GM19035 (cell line): ENCODE results near the gene SPAG6.
"Not testable (repeated sequence)": the region's sequence is repeated elsewhere in the genome, so short reads cannot be mapped to it uniquely, and the experiment has no call there.

Experiments
- ATAC-seq: cut with Tn5 transposase; IDR thresholded peaks from one replicate; pipeline ENCODE4 v1.9.1; 2021; ENCODE audit not compliant: unreplicated experiment

The SPAG6 gene

DNA sequence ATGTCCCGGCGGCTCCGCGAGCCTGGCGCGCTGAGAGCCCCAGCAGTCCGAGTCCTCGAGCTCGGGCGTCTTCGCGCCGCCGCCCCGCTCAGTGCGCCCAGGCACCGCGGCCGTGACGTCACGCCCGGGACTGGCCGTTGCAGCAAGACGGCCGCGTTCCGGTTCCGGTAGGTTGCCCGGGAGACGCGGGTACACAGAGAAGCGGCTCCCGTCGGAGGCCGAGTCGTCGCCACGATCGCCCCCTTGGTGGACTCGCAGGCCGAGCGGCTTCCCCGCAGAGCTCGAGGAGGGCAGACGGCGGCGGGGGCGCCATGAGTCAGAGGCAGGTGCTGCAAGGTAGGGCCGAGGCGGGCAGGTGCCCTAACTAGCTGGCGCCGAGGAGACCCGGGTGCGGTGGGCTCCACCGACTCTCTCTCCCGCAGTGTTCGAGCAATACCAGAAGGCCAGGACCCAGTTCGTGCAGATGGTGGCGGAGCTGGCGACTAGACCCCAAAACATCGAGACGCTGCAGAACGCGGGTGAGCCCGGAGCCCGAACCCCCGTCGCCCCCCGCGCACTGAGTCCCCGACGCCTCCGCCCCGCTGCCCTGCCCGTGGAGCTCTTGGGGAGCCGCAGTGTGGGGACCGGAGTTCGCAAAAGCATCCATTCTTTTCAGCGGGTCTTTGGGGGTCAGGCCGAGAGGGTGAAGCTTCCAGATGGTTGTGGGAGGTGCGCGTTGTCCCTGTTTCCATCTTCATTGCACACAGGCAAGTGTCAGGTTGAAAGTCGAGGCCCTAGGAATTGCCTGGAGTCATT lies at the start of gene SPAG6:
SPAG6 (plus strand) TSS at position 196 of the 795 bp plus-strand sequence; CDS start at position 312, 116 bp downstream.
- ATAC-seq = no peak

DNA sequence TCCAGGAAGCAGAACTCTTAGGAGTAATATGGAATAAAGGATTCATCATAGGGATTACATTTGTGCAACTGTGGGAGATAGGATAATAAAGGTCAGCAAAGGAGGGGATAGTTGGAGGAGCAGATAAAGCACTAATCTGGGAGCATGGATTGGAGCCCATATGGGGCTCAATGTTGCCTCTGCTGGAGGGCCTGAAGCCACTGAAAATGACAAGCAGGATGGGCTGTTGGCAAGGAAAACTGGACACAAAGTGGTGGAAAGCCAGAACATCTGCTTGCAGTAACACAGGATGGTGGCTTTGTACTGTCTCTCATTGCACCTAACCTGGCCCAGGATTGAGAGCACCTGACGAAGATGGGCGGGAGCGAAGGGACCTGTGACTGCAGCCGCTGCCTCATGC lies 44.1 kb upstream of the SPAG6 start:
- no peak for ATAC-seq

DNA sequence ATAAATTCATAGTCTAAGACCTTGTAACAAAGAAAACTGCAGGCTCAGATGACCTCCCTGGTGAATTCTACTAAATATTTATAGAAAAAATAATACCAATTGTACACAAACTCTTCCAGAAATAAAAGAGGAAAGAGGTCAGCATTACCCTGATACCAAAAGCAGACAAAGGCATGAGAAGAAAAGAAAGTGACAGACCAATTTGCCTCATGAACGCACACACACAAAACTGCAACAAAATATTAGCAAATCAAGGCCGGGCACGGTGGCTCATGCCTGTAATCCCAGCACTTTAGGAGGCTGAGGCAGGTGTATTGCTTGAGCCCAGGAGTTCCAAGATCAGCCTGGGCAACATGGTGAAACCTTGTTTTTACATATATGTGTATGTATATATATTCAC lies 41.8 kb upstream of the SPAG6 start:
- no peak for ATAC-seq

DNA sequence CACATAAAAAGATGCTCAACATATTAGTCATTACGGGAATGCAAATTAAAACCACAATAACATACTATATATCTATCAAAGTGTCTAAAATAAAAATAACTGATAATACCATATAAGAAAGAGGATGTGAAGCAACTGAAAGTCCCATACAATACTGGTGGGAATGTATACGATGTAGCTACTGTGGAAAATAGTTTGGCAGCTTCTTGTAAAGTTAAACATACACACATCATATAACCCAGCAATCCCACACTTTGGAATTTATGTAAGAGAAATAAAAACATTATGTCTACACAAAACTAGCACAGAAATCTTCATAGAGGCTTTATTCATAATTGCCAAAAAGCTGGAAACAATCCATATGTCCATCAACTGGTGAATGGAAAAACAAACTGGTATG lies 39.6 kb upstream of the SPAG6 start:
- ATAC-seq = no peak

DNA sequence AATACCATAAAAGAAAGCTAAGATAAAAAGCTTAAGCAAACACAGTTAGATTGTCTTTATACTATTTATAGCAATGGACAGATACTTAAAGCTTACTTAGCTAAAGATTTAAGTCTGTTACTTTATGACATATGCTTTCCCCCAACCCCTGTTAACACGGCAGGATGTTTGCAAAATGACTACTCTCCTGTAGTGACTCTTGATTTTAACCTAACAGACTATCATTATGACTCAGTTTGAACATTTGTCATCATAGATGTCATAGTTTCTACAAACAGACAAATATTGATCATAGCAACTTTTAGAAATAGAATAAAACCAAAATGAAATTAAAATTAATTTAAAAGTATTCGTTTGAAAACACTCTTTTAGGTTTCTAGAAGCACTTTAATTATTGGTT lies 36.9 kb upstream of the SPAG6 start:
- peak; percentile 98 for ATAC-seq

DNA sequence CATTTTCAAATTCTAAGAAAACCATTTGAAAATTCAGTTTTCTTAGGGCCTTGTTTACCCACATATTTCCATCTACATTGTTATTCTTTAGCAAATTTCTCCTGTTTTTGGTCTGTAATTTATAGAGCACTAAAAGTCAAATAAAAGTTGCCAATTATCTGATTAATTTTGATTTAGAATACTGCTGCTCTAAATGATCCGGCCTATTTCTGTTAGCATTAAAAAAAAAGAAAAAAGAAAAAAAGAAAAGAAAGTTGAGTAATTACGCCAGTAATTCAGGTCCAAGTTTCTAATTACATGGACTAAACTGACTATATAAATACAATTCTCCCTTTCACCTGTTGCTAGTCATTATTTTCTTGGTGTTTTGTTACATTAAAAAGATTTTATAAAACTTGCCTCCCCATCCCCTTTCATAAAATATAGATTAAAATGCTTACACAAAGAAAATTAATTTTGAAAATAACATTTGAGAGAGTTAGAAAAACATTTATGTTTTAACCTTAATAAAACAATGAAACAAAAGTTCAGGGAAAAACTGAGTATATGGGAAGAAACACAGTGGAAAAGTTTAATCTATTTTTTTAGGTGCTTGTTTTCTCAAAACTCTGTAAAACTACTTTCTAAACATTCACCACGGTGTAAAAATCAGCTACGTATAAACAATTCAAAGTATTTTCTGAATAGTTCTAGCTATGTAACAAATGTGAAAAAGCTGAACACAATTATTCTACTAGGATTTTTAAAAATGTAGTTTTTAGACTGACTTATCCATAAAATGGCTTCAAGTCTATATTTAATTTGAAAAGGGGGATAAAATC lies 35.9 kb upstream of the SPAG6 start:
- ATAC-seq = no peak

DNA sequence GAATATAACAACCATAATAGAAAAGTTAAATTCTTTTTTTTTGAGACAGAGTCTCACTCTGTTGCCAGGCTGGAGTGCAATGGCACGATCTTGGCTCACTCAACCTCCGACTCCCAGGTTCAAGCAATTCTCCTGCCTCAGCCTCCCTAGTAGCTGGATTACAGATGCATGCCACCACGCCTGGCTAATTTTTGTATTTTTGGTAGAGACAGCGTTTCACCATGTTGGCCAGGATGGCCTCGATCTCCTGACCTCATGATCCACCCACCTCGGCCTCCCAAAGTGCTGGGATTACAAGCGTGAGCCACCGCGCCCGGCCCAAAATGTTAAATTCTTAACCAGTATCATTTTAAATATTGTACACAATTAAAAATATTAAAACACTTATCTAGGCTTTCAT lies 35.3 kb upstream of the SPAG6 start:
- ATAC-seq = not testable (repeated sequence)

DNA sequence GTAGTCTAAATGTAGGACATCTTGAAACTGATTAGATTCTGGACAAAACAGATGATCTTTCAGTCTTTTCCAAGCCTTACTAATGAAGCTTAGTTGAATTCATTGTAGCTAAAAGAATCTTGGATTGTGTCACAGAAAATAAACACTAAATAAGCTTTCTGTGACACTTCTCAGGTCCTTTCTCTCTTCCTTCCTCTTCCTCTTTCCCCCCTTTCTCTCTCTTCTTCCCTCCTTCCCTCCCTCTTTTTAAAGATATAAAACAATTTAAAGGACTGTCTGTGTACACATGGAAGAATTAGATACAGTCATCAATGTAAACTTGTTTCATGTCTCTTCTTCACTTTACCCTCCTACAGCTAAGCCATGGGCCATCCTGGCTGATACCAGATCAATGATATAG lies 34.4 kb upstream of the SPAG6 start:
- ATAC-seq = no peak

DNA sequence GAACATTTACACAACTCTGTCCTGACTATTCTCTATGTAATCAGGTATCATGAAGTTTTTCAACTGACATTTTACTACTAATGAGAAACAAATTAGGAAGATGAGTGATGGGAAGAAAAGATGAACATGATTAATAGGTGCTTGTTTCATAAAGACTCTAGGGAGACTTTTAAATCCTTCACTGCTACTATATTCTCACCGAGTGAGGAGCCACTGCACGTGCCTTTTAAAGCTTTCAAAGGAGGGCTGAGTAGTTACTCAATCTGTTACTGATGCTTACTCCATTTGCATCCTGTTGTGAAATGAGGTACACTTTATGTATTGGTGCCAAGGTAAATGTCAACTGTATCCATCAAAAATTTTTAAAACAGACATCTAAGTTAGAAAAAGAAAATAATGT lies 30.4 kb upstream of the SPAG6 start:
- ATAC-seq = no peak

DNA sequence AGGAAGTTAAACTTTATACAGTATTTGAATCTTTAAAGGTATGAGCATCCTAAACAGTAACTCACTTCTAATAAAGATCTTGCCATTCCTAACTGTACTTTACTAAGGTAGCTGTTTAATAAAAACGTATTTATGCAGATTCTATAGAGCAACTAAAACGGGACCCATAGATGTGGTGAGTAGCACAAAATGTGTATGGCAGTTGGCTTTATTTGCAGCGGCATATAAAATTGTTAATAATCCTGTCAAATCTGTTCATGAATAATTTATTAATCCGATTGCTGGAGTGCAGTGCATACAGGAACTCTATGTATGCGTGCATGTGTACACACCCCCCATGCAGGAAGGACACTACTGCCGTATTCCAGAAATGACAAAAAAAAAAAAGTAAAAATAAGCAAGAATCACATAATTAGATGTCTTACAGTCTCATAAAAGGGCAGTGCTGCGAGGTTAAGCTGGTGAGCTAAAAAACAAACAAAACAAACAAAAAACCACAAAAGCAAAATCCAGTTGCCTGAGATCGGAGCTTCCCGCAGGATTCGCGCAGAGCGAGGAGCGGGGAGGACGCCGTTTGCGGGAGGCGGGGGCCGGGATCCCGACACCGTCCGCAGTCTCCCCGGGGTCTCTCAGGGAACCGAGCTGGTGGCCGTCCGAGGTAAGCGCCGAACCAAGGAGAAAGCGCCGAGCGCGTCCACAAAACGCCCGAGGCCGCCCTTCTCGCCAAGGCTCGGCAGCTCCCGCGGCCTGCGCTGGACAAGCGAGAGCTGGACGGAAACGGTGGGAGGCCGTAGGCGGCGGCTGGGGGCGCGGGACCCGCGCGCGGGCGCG lies 29.6 kb upstream of the SPAG6 start:
- peak; percentile 32 for ATAC-seq

DNA sequence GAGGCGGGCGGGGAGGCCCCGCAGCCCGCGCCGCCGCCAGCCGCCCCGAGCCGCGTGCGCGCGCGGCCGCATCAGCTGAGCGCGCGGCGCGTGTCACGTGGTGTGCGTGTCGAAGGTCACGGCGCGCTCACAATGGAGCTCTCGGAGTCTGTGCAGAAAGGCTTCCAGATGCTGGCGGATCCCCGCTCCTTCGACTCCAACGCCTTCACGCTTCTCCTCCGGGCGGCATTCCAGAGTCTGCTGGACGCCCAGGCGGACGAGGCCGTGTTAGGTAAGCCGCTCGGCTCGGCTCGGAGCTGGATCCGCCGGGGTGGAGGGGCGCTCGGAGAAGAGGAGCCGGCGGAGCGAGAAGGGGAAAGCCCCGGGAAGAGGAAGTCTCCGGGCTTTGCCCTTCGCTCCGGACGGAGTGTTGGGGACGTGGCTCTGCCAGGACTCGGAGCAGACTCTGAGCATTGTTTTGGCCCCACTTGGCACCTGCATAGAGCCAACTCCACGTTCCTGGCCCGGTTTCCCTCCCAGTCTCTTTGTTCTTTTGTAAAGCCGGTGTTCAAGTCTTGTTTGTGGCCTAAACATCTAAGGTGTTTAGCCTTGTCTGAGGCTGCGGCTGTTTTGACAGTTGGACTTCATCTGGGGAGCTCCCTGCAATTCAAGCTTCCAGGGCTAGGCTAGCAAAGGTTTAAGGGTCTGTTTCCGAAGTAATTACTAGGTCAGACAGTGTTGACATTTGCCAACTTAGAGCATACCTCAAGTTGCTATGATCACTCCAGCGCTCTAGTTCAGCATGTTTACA lies 28.8 kb upstream of the SPAG6 start, which contains the start of gene COMMD3:
COMMD3 (plus strand) TSS at position 103 of the 790 bp plus-strand sequence; CDS start at position 133, 30 bp downstream.
- peak; percentile 62 for ATAC-seq

DNA sequence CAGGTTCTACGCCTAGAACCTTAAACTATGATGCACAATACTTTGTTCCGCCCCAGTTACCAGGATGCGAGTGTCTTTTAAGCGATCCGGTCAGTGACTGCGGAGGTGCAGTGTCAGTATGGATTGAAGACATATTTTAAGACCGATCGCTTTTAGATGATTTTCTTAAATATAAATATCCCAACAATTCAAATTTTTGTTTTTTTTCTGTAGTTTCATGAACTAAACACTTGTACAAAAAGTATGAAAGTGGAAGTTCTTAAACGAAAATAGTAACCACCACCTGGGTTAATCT lies 28.3 kb upstream of the SPAG6 start:
- peak; percentile 20 for ATAC-seq

DNA sequence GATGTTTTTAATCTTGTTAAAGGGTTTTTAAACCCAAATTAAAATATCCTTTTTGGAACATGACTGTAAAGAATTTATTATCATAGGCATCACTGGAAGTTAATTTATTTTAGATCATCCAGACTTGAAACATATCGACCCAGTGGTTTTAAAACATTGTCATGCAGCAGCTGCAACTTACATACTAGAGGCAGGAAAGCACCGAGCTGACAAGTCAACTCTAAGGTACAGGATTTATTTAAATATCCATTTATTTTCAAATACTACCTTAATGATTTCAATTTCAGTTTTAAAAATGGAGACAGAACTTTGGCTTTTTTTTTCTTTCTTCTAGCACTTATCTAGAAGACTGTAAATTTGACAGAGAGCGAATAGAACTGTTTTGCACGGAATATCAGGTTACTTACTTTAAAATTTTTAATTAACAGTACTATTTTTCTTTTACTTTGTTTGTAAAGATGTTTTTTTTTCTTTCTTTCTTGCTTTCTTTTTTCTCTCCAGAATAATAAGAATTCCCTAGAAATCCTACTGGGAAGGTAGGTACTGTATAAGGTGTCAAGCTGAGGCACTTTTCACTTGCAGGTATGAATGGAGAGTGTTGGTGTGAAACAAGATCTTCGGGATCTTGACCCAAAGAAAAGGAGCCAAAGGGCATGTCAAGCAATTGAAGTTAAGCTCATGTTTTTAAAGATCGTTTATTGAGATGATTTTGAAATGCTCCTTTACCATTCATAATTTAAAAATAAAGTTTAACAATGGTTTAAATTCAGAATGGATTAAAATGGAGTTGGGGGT lies 27.3 kb upstream of the SPAG6 start:
- no peak for ATAC-seq

DNA sequence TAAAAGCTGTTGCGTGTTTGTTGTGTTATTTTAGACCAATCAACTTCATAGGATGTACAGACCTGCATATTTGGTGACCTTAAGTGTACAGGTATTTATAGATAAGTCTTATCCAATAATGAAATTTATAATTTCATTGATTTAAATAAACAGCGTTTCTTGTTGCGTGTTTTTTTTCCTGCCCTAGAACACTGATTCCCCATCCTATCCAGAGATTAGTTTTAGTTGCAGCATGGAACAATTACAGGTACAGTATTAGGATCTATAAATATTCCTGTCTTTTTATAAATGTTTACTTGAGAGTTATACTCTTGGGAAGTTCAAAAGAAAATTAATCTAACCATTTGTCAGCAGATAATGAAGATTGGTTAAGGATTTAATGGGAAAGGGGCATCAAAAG lies 26.5 kb upstream of the SPAG6 start:
- no peak for ATAC-seq

DNA sequence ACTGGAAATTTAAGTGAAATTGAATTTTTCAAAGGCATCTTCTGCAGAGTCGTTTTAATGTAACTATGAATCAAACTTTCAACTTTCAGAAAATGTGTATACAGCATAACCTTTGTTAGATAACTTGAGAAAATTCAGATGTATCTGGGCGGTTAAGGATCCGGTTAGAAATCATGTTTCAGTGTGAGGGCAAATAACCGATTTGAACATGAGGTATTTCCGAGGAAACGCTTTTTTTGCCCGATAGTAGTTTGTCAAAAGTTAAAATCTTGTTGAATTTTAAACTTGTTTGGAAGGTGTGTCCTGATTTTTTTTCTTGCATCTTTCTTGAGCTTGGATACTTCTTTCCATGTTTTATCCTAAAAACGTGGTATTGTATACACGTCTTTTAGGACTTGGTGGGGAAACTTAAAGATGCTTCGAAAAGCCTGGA lies 25.7 kb upstream of the SPAG6 start:
- no peak for ATAC-seq

DNA sequence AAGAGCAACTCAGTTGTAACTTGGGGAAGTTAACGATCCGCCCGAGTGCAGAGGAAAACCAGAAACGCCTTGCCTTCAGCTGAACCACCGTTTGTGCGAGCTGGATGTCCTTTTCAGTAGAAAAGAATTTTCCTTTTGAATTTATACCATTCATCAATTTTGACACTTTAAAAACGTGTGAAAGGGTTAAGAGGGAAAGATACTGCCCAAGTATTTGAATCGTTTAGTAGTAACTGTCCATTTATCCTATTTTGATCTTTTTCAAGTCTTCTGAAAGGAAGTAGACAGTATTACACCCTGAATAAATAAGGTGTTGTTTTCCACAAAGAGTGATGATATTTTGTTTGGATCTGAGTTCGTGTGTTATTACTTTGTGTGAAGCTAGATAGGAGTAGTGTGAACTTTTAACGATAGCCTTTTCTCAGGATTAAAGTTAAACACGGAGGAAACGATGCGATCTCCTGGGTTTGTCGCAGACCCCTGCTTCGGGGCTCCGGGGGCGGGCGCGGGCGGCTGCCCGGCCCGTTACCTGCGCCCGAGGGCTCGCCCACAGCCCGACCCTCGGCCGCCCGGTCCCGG lies 25.2 kb upstream of the SPAG6 start:
- ATAC-seq = no peak

DNA sequence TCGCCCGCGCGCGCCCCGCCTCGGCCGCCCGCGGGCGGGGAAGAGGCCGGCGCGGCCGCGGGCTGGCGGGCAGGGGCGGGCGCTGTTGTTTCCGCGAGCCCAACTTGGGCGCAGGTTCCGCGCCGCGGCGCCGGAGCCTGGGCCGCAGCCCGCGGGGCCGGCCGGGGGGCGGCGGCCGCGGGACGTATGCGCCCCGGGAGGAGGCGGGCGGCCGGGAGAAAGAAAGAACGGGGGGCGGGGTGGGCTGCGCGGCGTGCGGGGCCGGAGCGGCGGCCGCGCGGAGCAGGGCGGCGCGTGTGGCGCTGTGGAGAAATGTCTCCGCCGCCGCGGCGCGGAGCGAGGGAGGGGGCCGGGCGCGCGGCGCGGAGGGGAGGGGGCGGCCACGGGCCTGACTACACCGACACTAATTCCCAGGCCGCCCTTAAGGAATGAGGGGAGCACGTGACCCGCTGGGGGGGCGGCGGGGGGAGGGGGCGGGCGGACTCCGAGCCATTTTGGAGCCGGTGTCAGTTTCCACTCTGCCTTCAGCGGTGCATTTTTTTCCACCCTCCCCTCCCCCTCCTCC lies 24.6 kb upstream of the SPAG6 start, which contains the start of gene BMI1:
BMI1 (plus strand) TSS at position 509 of the 565 bp plus-strand sequence. CDS start 5,351 bp downstream, outside the sequence.
- ATAC-seq = no peak

DNA sequence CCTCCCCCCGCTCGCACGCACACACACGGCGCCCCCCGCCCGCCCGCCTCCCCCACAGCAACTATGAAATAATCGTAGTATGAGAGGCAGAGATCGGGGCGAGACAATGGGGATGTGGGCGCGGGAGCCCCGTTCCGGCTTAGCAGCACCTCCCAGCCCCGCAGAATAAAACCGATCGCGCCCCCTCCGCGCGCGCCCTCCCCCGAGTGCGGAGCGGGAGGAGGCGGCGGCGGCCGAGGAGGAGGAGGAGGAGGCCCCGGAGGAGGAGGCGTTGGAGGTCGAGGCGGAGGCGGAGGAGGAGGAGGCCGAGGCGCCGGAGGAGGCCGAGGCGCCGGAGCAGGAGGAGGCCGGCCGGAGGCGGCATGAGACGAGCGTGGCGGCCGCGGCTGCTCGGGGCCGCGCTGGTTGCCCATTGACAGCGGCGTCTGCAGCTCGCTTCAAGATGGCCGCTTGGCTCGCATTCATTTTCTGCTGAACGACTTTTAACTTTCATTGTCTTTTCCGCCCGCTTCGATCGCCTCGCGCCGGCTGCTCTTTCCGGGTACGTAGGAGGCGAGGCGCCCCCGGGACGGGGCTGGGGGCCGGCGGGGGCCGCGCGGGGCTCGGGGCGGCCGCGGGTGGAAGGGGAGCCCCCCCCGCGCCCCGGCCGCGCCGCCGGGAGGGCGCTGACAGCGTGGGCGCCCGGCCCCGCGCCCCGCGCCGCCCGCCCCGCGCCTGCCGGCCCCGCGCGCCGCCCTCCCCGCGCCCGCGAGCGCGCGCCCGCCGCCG lies 24.0 kb upstream of the SPAG6 start:
- ATAC-seq = no peak
